Limb (tissue), 2 donors: Measurements from ENCODE around the gene DCP1B.
"Not testable (repeated sequence)": the region's sequence is repeated elsewhere in the genome, so short reads cannot be mapped to it uniquely, and the experiment has no call there.

Experiments
- DNase-seq, 2 donors: peaks; one replicate each; pipeline ENCODE4 v3.0.0-alpha.2; 2016; ENCODE audit errors: extremely low spot score in 2 of 2

DCP1B gene

GRCh38 chr12:1977109-1977508 is 27.1 kb downstream of the DCP1B start:
- no peak for DNase-seq

DNA sequence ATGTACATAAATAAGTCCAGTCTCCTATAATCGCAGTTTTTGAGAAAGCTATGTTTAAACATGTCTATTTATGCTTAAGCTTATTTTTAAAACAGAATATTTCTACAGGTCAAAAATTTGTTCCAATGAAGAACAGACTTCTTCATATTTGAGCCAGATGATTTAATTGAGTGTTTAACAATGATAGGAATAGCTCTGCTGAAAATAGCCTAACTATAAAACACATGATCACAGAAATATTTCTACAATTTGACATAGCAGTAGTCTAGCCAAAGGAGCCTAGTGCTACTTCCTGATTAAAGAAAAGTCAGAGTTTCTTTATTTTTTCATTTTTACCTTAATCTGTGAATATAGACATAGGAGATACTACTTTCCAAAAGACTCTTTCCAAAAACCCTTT is 29.4 kb downstream of the DCP1B start:
- no peak for DNase-seq

DNA sequence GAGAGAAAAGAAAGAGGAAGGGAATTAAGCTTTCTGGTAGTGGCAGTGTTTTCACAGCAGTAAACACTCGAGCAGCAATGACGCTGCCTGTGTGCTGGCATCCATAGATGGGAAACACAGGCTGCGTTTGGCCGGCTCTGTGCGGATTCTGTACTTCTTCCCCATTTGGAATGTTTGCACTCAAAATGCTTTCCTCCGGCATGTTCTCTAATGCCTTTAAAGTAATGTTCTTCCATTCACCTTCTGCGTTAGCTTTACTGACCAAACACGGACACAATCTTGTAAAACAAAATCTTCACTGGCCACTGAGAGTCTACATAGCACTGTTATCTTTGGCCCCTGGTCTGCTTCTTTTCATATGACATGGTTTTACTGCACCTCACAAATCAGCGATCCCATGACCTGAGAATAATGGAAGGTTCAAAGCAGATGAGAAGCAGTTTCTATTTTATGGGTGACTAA is 31.4 kb downstream of the DCP1B start:
- peak; percentile 38 to 47 for DNase-seq

- no peak for DNase-seq
These were observed 32.0 kb downstream of the DCP1B start for GRCh38 chr12:1972260-1972659.

- no peak for DNase-seq
These were observed 33.8 kb downstream of the DCP1B start for GRCh38 chr12:1970331-1970900.

GRCh38 chr12:1966561-1967226 is 37.6 kb downstream of the DCP1B start:
- no peak for DNase-seq

DNA sequence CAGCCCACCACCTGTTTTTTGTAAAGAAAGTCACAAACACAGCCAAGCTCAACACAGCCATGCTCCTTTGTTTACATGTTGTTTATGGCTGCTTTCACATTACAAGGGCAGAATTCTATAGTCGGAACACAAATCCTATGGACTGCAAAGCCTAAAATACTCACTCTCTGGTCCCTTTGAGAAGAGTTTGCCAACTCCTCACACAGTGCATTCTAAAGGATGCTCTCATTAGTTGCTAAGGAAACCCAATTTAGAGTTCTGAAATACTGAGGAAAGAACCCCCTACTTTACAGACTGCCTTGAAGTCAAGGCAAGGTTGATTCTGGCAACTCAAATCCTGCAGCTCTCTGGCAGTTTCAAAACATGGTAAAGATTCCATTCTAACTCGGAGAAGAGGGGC is 38.3 kb downstream of the DCP1B start:
- no peak for DNase-seq

DNA sequence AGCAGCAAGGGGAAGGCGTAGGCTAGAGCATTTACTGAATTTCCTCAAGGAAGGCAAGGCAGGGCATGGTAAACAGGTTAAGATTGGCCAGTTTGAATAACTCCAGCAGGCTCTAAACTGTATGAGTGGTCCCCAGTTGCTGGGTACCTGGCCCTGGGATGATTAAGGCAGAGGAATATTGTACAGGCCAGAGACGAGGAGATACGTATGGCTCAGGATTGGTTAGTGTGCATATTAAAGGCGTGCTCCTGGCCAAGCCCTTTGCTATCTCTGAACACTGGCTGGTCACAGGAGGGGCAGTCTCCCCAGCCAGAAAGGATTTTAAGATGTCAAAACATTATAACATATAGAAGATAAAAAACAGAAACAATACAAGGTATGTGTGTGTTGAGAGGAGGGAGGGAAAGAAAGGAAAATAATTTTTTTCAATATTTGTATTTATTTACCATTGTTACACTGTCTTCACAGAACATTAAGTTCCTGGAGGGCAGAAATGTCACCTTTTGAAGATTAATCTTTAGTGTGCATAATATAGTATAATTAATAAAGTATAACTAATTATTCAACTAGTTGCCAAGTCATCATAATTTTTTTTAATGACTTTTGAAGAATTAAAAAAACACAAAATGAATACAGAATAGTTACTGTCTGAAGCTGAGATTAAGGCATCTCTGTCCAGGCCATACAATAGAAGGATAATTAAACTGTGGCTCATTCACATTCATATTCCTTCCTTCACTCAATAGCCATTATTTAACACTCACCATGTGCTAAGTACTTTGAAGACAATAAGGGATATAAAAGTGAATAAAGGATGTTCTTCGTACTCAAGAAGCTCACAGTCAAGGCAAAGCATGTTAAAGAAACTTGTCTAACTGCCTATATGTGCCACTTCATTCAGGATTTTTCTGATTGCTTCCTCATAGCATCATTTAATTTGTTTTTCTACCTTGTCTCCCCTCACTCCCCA is 41.9 kb downstream of the DCP1B start:
- no peak for DNase-seq

DNA sequence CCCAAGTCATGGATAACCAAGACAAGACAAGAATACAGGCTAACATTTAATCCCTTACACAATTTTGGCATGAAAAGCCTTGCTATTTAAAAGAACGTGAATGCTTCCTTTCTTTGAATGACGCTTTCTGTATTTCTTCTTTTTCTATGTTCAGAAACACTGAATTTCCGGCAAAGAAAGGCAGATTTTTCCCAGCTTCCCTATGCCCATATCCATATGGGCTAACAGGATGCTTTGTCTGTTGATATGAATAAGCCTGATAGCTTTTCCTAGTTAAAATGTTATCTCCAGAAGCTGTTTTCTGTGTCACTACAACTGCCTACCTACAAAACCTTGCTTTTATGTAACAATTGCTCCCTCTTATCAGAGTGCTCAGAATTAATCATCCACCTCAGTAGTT is 47.5 kb downstream of the DCP1B start:
- DNase-seq: no peak

DNA sequence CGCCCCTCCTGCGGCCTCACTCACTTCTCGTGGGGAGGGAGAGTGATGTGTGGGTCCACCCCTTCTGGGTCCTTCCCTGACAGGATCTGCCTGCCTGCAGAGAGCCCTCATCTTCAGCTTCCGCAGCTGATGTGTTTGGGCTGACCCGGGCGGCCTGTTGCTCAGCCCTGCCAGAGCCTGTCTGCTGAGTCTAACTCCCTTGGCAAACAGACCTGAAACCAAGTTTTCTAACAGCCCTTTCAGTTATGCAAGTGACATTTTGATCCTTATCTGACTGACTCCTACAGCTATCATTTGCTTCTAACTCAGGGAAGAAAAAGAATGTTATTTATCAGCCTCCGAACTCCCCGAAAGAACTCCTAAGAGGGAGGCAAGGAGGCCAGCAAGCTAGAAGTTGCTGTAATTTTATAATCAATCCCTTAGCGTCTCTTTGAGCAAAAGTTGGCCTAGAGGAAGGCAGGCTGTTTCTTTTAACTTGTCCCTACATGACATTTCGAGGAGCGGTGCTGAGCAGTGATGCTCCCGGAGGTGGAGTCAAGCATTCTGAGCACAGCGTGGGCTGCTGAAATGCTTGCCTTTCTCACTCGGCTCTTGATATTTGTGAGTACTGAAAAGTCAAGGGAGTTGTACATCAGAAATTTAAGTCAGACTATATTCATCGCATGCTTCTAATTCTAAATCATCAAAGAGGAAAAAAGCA is 54.3 kb downstream of the DCP1B start:
- no peak for DNase-seq

DNA sequence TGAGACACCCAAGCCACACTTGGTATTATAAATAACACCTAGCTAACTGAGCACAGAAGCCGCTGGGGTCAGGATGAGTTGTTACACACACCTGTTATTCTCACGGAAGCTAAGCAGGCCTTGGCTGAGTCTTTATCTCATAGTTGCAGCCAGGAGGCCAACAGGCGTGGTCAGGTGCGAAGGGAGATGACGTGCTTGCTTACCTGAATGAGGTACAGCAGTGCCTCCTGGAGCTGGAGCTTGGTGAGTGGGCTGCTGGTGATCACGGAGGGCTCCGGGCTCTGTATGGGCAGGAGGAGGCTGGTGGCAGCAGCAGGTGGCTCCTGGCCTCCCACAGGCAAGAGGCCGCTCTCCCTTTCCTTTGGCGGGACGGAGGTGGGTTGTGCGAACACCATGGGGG is 55.4 kb downstream of the DCP1B start:
- no peak for DNase-seq

DNA sequence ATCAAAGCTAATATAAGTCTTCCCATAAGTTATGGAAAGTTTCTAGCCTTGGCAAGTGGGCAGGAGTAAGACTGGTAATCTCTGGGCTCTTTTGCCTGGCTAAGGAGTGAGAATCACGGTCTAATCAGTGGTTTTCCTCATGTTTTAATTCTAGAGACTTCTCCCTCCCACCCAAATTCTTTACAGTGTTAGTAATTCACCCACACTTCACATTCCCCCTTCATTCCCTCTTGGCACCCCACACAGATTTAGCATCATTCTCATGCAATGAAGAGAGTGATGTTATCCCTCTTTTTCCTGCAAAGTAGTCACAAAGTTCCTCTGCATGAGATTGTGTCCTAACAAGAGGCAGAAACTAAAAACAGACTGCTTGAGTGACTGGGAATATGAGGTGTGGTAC is 57.2 kb downstream of the DCP1B start:
- no peak for DNase-seq

DNA sequence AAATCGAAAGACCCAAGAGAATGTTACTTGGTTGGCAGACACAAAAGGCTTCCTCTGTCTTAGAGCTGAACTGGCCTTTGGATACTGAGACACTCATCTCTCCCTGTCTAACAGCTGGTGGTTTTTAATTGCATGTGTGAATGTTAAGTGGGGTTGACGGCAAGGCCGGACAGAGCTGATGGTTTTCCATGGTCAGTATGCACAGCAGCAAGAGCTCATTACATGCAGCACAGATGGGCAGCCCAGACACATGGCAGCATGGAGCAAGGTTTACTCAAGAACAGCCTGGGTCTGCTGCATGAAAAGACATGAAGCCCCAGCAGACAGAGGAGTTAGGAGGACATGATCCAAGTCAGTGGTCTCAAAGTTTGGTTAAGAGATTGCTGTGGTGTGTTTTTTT is 58.0 kb downstream of the DCP1B start:
- DNase-seq: no peak

- DNase-seq: not testable (repeated sequence)
These were observed 58.8 kb downstream of the DCP1B start for GRCh38 chr12:1945502-1945901.

DNA sequence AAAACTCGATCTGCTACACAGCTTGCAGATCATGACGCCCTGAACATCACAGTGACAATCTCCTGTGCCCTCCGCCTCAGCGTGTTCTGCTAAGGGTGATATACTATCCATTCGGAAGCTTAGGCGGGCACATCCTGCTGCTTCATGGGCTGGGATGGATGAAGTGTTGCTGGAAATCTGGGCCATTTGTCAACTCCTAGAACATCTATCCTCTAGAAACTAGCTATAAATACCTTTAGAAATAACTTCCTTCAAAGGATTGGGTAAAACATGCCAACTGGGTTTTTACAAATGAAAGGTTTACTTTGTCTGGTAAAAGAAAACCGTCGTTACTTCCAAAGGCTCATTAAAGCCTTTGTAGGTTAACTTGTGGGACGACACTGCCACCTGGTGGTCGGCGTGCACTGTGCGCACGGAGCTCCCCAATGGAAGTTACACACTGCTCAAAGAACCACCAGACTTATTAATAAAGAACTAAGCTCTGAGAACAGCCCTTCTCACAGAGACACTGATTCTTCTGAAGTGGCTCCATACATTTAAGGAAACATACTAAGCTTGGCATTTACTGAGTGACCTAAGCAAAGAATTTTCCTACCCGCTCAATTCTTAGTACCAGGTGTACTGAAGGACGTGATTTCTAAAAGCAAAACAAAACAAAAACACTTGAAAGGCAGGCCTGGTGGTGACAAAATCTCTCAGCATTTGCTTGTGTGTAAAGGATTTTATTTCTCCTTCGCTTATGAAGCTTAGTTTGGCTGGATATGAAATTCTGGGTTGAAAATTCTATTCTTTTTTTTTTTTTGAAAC is 64.3 kb downstream of the DCP1B start:
- peak; percentile 86 to 93 for DNase-seq

DNA sequence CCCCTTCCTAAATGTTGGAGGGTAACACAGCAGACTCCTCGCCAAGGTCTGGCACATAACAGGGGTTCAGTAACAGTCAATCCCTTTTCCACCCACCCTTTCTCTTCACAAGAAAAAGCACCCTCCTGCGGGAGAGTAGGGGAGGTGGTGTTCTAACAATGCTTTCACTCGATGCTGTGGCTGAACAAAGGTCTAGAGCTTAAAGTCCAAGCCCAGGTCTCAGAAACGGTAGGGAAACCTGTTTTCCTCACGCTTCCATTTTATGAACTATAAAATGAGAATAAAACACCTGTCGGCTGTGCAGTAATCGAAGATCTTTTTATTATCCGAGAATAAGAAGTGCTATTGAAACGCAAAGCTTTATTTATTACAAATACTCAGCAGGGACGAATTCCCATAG is 64.9 kb downstream of the DCP1B start:
- no peak for DNase-seq

GRCh38 chr12:1937481-1938224 is 66.6 kb downstream of the DCP1B start:
- DNase-seq: no peak

GRCh38 chr12:1936406-1937320 is 67.6 kb downstream of the DCP1B start:
- DNase-seq: peak in 1 of 2 donors; percentile 57
